OCI-LY3 (cell line): Measurements from ENCODE around the gene PLCL1.
A peak's percentile ranks its signal among the peaks of the same experiment; 100 is the strongest.

Source experiments
- H2AFZ ChIP-seq: fragments of 200-600, 300-600 bp; shearing (Covaris generic); 2 replicates; pipeline ENCODE4 v1.6.0; 2014; ENCODE audit warnings: antibody characterized with exemption, low read depth, low read length
- H3K27ac ChIP-seq: fragments of 200-600, 300-600 bp; sonication (generic); 2 replicates; pipeline ENCODE4 v1.5.1; 2014; ENCODE audit warnings: mild to moderate bottlenecking, low read length, moderate library complexity, mixed read lengths
- H3K27me3 ChIP-seq: fragments of 200-600, 300-600 bp; sonication (generic); 2 replicates; pipeline ENCODE4 v1.6.1; 2014; ENCODE audit warnings: low read depth, low read length, mixed read lengths
- H3K36me3 ChIP-seq: fragments of 200-600, 300-600 bp; sonication (generic); replicated peaks from 2 replicates; pipeline ENCODE3; 2014; ENCODE audit warnings: low read depth, low read length, mixed read lengths
- H3K4me1 ChIP-seq: fragments of 300-600, 200-600 bp; sonication (generic); 2 replicates; pipeline ENCODE4 v1.6.1; 2014; ENCODE audit warnings: low read length, mixed read lengths
- H3K4me2 ChIP-seq: fragments of 200-600, 300-600 bp; sonication (generic); 2 replicates; pipeline ENCODE4 v1.6.1; 2014; ENCODE audit warnings: low read length, mixed read lengths
- H3K4me3 ChIP-seq: fragments of 300-600, 200-600 bp; sonication (generic); 2 replicates; pipeline ENCODE4 v1.5.1; 2014; ENCODE audit warnings: antibody characterized with exemption, mild to moderate bottlenecking, low read length, moderate library complexity
- H3K79me2 ChIP-seq: fragments of 300-600, 200-600 bp; shearing (Covaris generic); 2 replicates; pipeline ENCODE4 v1.6.1; 2014; ENCODE audit warnings: mild to moderate bottlenecking, low read length, mixed read lengths
- H3K9ac ChIP-seq: fragments of 300-600, 200-600 bp; shearing (Covaris generic); 2 replicates; pipeline ENCODE4 v1.6.0; 2014; ENCODE audit warnings: mild to moderate bottlenecking, low read length, moderate library complexity
- H3K9me3 ChIP-seq: fragments of 200-600, 300-600 bp; shearing (Covaris generic); 2 replicates; pipeline ENCODE4 v1.6.1; 2014; ENCODE audit warnings: low read length, mixed read lengths; ENCODE audit not compliant: insufficient read depth
- H4K20me1 ChIP-seq: fragments of 200-600, 300-600 bp; sonication (generic); 2 replicates; pipeline ENCODE4 v1.6.1; 2016; ENCODE audit warnings: low read length, mixed read lengths; ENCODE audit not compliant: insufficient read depth
- EZH2phosphoT487 ChIP-seq: fragments of 200-600 bp; shearing (Covaris generic); IDR thresholded peaks from 2 replicates; pipeline ENCODE4 v1.6.1; 2018; ENCODE audit warnings: antibody characterized with exemption, mixed run types, low read depth
- TF ChIP-seq, protein P1 (sequence below): fragments of 200-600, 300-600 bp; sonication (generic); IDR thresholded peaks from 2 replicates; pipeline ENCODE4 v1.5.1; 2014; ENCODE audit warnings: antibody characterized with exemption, low read length, low read depth

PLCL1 gene

DNA sequence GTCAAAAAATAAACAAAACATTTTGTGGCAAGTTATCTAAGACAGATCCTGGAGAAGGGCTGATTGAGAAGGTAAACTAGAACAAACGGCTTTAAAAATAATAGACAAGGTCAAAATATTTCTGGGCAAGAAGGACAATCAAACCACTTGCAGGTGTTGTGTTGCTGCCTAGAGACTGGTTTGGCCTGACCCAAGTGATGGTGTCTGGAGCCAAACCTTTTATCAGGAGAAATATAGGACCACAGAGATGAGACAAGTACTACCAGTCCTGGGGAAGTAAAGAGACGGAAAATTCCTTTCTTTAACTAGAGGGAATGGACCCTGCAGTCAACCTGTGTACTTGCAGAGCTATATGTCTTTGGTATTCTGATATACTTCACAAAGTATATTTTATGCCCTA, 44.2 kb downstream of the PLCL1 start:
- Histone ChIP-seq H3K27me3 (peaks cover 23% of the 10 kb centered on the region; the same call in 1 of the 2 replicates), H3K36me3 (no peaks in the 10 kb centered on the region), H3K9ac (no peak overlapping the region)

DNA sequence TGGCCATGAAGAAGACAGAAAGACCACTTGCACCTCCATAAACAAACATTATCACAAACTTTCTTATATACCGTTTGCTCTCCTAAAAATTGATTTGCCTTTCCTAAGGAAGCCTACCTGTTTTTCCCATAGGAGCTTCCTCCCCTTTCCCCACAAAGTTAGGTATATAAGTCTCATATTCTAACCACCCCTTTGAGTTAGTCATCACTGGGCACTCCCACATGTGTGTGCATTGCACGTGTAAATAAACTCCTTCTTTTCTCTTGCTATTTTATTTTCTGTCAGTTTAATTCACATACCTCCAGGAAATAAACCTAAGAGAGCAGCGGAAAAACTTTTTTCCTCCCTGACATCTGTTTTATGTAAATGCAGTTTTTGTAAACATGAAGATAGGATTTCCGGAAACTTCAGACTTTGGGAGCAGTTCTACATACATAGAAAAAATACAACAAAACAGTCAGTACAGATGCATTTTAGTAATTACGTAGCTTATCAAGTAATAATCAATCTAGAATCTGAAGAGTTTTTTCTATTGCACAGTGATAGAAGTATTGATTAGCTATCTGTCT, 46.6 kb downstream of the PLCL1 start:
- H3K9me3 ChIP-seq: no peaks in the 10 kb centered on the region
- H2AFZ ChIP-seq: no peak overlapping the region
- no peaks in the 10 kb centered on the region for H4K20me1 ChIP-seq
- no peak overlapping the region for H3K27ac ChIP-seq
- no peak for TF ChIP-seq EZH2phosphoT487
- TF ChIP-seq, protein P1, sequence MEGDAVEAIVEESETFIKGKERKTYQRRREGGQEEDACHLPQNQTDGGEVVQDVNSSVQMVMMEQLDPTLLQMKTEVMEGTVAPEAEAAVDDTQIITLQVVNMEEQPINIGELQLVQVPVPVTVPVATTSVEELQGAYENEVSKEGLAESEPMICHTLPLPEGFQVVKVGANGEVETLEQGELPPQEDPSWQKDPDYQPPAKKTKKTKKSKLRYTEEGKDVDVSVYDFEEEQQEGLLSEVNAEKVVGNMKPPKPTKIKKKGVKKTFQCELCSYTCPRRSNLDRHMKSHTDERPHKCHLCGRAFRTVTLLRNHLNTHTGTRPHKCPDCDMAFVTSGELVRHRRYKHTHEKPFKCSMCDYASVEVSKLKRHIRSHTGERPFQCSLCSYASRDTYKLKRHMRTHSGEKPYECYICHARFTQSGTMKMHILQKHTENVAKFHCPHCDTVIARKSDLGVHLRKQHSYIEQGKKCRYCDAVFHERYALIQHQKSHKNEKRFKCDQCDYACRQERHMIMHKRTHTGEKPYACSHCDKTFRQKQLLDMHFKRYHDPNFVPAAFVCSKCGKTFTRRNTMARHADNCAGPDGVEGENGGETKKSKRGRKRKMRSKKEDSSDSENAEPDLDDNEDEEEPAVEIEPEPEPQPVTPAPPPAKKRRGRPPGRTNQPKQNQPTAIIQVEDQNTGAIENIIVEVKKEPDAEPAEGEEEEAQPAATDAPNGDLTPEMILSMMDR: no peak
- no peaks in the 10 kb centered on the region for H3K79me2 ChIP-seq
- H3K4me3 ChIP-seq: no peak overlapping the region
- no peaks in the 10 kb centered on the region for H3K4me1 ChIP-seq
- no peak overlapping the region for H3K4me2 ChIP-seq
- no peaks in the 10 kb centered on the region for H3K36me3 ChIP-seq
- H3K27me3 ChIP-seq: peaks cover 17% of the 10 kb centered on the region; the same call in 1 of the 2 replicates
- no peak overlapping the region for H3K9ac ChIP-seq

More for the DNA sequence above, 44.2 kb downstream of the PLCL1 start:
- H2AFZ ChIP-seq: no peak overlapping the region
- H3K9me3 ChIP-seq: no peaks in the 10 kb centered on the region
- H4K20me1 ChIP-seq: no peaks in the 10 kb centered on the region
- no peaks in the 10 kb centered on the region for H3K79me2 ChIP-seq
- H3K4me2 ChIP-seq: no peak overlapping the region
- TF ChIP-seq EZH2phosphoT487: no peak
- TF ChIP-seq, protein P1: no peak
- H3K4me1 ChIP-seq: no peaks in the 10 kb centered on the region
- no peak overlapping the region for H3K27ac ChIP-seq
- no peak overlapping the region for H3K4me3 ChIP-seq

DNA sequence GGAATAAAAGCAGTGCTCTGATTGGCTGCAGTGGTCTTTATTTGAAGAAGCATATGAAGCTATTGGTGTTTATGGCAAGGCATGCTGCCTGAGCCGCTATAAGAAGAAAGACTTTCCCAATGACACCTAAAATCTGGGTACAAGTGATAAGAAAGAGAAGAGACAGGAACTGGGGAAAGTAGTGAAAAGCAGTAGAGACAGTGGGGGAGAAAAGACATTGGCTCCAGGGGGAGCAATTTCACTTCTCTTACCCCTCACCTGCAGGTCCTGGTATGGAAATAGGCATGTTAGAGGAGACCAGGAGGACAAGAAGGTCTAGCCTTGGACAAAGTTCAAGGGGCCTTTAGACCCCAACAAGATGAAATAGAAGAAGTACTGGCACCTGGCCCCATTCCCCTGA, 47.1 kb downstream of the PLCL1 start:
- Histone ChIP-seq H4K20me1 (no peaks in the 10 kb centered on the region), H3K4me3 (no peak overlapping the region), H3K9ac (no peak overlapping the region), H3K4me1 (no peaks in the 10 kb centered on the region), H3K79me2 (no peaks in the 10 kb centered on the region), H3K27ac (no peak overlapping the region), H3K4me2 (no peak overlapping the region), H3K36me3 (no peaks in the 10 kb centered on the region), H3K9me3 (no peaks in the 10 kb centered on the region), H2AFZ (no peak overlapping the region), H3K27me3 (peaks cover 17% of the 10 kb centered on the region; the same call in 1 of the 2 replicates)
- TF ChIP-seq, protein P1: peak; percentile 64
- TF ChIP-seq EZH2phosphoT487: no peak

DNA sequence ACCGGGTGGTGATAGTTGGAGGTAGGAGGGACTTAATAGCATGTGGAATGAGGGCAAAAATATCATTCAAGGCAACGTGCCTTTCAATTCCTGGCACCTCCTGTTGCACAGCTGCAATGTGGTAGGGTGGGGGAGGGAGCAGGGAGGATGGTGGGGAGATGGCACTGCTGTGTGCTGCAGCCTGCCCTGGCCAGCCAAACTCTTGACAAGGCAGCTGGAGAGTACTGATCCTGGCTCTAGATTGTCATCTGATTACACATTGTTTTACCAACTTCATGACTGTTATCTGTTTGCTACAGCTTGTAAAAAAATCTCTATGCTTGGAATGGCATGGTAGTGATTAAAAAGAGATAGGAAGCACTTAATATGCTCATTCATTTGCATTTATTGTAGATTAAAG, 47.7 kb downstream of the PLCL1 start:
- H3K4me2 ChIP-seq: no peak overlapping the region
- no peak overlapping the region for H3K9ac ChIP-seq
- H3K27me3 ChIP-seq: peaks cover 17% of the 10 kb centered on the region; the same call in 1 of the 2 replicates
- H2AFZ ChIP-seq: no peak overlapping the region
- H3K36me3 ChIP-seq: no peaks in the 10 kb centered on the region
- no peaks in the 10 kb centered on the region for H3K9me3 ChIP-seq
- H3K4me1 ChIP-seq: no peaks in the 10 kb centered on the region
- H4K20me1 ChIP-seq: no peaks in the 10 kb centered on the region
- H3K79me2 ChIP-seq: no peaks in the 10 kb centered on the region
- no peak overlapping the region for H3K4me3 ChIP-seq
- TF ChIP-seq, protein P1: no peak
- TF ChIP-seq EZH2phosphoT487: no peak
- H3K27ac ChIP-seq: no peak overlapping the region
